Dermis blood vessel endothelial cell (primary cell): ENCODE data around the gene GCK. TPM values are rescaled to one million over a fixed set of nuclear protein-coding genes. Genes with fewer than 3 reads are reported as not detected.

ENCODE experiments used
- DNase-seq: peaks from one replicate; pipeline ENCODE4 v3.0.0; 2010
- total RNA-seq: library from RNA; depleted of rRNA; stranded (reverse); fragments of >200 nt; gene quantifications from 2 replicates; pipeline ENCODE4 v1.2.3, GENCODE V29; 2014

GCK gene
- total RNA-seq, 1 donor from 2014 or later: not detected

DNA sequence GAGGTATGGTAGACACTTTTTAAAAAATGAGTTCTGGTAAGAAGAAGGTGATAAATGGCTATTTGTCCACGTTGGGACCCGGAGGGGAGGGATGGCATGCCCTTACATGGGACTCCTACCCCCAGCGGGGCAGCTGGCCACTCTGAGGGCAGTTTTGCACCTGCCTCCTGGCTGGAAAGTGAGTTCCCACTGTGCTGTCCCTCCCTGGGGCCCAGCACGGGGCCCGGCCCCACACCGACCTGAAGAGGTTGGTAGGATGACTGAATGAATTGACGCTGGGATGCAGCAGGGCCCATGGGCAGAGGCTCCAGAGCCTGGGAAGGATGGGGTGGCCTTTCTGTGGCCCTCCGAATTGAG is 85.7 kb downstream of the GCK start:
- DNase-seq: no peak

DNA sequence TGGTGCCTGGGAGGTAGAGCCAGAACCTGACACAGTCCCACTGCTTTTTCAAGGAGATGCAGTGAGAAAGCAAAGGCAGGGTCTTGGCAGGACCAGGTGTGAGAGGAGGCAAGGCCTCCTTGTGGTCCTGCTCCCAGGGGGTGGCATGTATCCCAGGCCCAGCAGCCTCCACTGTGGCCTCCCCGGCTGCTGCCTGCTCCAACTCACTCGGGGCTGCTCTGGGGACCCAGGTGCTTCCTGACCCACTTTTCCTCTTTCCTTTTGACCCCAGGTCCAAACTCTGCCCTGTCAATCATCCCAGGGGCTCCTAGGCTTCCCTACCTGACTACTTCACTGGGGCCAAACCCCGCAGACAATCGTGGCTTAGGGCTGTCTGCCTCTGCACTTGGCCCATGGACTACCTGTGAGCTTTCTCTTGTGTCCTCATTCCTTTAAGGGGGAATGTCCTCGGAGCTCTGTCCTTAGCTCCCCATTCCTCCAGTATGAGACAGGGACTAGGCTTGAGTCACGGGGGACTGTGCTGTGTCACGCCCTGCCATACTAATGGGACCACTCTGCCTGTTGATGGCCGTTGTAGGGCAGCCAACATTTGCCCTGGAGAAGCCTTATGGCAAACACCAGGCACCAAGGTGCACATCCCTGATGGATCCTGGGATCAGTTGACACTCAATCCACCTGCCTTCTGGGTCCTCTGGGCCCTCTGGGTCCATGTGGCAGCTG is 86.2 kb downstream of the GCK start:
- DNase-seq: no peak

- no peak for DNase-seq
Observed at GRCh38 chr7:44101966-44102845, 87.0 kb downstream of the GCK start.

DNA sequence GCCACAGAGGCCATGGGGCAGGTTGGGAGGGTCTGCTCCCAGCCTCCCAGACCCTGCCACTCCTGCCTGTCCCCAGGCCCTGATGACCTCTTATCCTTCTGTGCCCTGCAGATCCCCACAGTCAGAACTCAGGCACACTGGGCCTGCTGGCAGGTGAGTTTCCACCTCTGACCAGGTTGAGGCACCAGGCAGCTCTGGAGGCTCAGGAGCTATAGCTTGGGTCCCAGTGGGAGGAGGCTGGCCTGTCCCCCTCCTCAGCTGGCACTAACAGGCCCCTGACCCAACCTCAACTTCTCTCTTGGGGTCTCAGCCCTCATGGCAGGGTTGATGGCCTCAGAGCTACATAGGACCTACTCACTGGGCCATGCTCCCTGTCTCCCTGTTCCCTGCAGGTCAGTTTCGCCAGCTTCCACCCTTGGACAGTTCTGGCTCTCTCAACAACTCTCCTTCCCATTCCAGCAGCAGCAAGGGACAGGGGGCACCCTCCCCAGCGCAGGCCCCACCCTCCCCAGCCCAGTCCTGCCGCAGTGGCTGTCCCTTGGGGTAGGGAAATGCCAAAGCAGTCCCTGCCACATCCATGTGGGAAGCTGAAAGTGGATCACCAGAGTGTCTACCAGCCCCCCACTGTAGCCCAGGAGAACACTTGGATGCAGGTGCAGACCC is 87.8 kb downstream of the GCK start:
- no peak for DNase-seq

DNA sequence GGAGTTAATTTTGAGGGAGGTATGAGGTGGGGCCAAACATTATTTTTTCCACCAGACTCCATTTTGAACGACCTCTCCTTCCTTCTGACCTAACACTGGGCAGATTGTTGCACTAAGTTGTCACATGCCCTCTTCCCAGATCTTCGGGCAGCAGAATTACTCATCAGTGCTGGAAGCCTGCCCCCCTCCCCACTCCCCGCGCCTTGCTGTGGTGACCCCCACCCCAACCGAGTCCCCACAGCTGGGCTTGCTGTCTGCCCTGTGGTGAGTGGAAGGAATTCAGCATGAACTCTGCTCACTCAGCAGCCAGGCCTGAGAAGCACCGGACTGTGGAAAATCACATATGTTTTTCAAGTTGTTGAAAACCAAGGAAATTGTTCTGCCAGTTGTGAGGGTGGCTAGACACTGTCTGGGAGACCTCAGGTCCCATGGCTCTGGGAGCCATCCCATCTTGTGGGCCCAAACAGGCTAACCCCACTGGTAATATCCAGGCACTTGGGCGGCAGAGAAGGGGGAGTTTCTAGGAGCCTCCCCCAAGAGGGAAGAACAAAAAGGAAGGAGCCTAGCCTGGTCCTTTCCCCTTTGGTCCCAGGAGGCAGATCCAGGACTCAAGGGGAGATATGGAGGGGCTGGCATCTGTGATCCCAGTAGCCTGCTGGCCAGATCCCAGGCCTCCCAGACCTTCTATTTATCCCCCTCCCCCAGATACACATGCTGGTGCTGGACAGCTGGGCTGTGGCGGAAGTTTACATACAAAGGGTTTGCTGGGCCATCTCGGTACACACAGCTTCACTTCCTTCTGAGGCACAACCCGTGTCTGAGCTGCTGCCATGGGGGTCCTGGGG is 88.6 kb downstream of the GCK start:
- no peak for DNase-seq

DNA sequence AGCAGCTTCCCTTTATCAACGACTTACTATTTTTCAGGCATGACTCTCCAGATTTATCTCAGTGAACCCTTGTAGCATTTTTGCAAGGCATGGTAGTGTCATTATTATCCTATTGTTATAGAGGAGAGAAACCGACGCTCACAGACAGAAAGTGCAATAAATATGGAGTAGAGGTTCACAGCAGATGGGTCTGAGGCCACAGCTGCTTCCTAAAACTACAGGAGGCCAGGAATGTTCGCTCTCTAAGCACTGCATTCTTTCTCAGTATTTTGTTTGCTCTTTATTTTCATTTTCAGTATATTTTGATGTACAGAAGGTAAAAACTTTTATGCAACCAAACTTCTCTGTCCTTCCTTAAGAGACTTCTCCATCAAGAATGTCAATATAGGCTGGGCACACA is 89.6 kb downstream of the GCK start:
- no peak for DNase-seq

- no peak for DNase-seq
Observed at GRCh38 chr7:44098092-44099068, 90.9 kb downstream of the GCK start.

- no peak for DNase-seq
Observed at GRCh38 chr7:44097064-44097932, 91.9 kb downstream of the GCK start.

GRCh38 chr7:44096326-44096881 is 92.8 kb downstream of the GCK start:
- no peak for DNase-seq

DNA sequence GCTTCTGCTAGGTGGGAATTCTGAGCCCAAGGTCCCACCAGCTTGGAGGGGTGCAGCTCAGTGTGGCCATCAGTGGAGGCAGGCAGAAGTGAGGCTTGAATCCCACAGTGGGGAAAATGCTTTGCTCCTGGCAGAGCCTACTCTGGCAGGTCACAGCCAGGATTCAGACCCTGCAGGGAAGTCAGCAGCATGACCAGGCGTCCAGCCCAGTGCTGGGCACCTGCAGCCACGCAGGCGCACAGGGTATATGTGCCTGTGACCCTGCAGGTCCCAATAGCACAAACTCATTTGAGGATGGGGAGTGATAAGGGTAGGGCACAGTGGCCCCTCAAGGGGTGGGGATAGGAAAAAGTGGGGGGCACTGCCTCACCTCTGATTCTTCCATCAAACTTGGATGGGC is 93.5 kb downstream of the GCK start:
- DNase-seq: no peak

GRCh38 chr7:44094883-44095592 is 94.2 kb downstream of the GCK start:
- no peak for DNase-seq

DNA sequence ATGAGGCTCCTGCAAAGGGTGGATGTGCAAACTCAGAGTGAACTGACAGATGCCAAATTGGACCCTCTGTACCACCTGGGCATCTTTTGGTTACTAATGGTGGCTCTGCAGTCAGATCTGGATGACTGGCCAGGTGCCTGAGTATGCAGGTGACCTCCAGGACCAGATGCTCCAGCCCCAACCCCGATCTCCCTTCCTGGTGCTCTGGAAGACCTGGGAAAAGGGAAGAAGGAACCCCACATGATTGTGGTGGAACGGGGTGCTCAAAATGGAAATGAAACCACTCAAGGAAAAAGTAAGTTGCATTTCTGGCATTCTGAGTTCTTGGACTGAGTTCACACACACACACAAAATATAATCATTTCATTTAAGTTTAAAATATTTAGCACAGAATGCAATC is 94.9 kb downstream of the GCK start:
- DNase-seq: no peak

Other genes with a start within 250 kb of the GCK start
- gene SPDYE1, start 191.5 kb downstream of the GCK start, total RNA-seq: not detected in 2 replicates
- gene DBNL, start 144.7 kb downstream of the GCK start, total RNA-seq: 153 and 182 TPM in 2 replicates
- 0.19 and 0.51 TPM in 2 replicates for gene PGAM2, start 123.9 kb downstream of the GCK start, total RNA-seq
- 13.9 and 16.2 TPM in 2 replicates for gene POLM, start 106.9 kb downstream of the GCK start, total RNA-seq
- gene AEBP1, start 85.1 kb downstream of the GCK start, total RNA-seq: 12.9 and 40.4 TPM in 2 replicates
- gene POLD2, start 65.9 kb downstream of the GCK start, total RNA-seq: 44.4 and 89.1 TPM in 2 replicates
- not detected in 2 replicates for gene MYL7, start 48.1 kb downstream of the GCK start, total RNA-seq
- gene YKT6, start 11.5 kb upstream of the GCK start, total RNA-seq: 77.9 and 93.4 TPM in 2 replicates
- gene CAMK2B, start 136.2 kb upstream of the GCK start, total RNA-seq: 0.09 and 0.17 TPM in 2 replicates